22Rv1 (cell line): ENCODE data around the gene ARHGAP45.

Source experiments
- CTCF ChIP-seq: fragments of 450-650 bp; IDR thresholded peaks from 2 replicates; pipeline ENCODE4 v1.5.1; 2017; ENCODE audit warnings: mild to moderate bottlenecking
- ZFX ChIP-seq: fragments of 450-650 bp; IDR thresholded peaks from 2 replicates; pipeline ENCODE4 v1.6.1; 2017; ENCODE audit warnings: antibody characterized with exemption, borderline replicate concordance

- TF ChIP-seq CTCF = no peak
- TF ChIP-seq ZFX = no peak
Measured at GRCh38 chr19:1101337-1101698, 34.4 kb downstream of the ARHGAP45 start.
